ENCODE measurements around the gene TLR7. TPM values are rescaled to one million over a fixed set of nuclear protein-coding genes. Genes with fewer than 3 reads are reported as not detected.

The TLR7 gene
- total RNA-seq, 2 experiments from 2014 or later: 0.07 to 0.13 TPM

DNA sequence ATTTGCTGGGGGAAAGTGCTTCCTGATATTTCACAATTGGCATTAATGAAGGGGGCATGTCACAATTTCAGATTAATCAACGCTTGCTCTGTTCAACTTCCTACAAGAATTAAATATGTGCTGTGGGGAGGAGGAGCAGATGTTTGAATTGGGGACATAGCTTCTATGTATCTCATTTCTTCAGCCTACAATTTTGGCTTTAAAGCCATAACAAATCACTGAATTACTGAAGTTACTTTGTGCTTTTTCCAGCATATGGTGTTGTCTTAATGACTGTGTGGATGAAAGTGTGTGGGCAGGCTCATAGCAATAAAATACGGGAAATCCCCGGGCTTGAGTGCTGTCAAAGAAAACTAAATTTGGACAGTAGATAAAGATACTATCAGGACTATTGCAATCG is 813 bp downstream of the TLR7 start:
- POLR2A ChIA-PET: no interaction called here
- Mint-ChIP-seq H3K36me3 (ENCODE audit: low read depth) (no peaks in the 10 kb centered on the region), H3K9me3 (no peaks in the 10 kb centered on the region), H3K27me3 (no peaks in the 10 kb centered on the region), H3K4me1 (ENCODE audit: low read depth) (peaks cover 8% of the 10 kb centered on the region), H3K27ac (no peak overlapping the region), H3K4me3 (no peak overlapping the region)
- CTCF ChIA-PET: no interaction called here
- ATAC-seq (no peak), DNase-seq (no peak)
- no peak for TF ChIP-seq CTCF (IDR thresholded peaks at IDR 0.05)
- intact Hi-C loops (cut with micrococcal nuclease): no loop called here

GRCh38 chrX:12868747-12869146 is 1.9 kb downstream of the TLR7 start:
- Mint-ChIP-seq H3K4me3 (no peak overlapping the region), H3K27me3 (no peaks in the 10 kb centered on the region), H3K27ac (no peak overlapping the region), H3K4me1 (ENCODE audit: low read depth) (peaks cover 8% of the 10 kb centered on the region), H3K9me3 (no peaks in the 10 kb centered on the region), H3K36me3 (ENCODE audit: low read depth) (no peaks in the 10 kb centered on the region)
- intact Hi-C loops (cut with micrococcal nuclease): no loop called here
- TF ChIP-seq CTCF (IDR thresholded peaks at IDR 0.05): no peak
- CTCF ChIA-PET: interaction anchor here (2.3 kb wide), 1 partner anchor 97 kb away, joined by 5 read pairs; no protein-coding TSS in a partner anchor
- POLR2A ChIA-PET: no interaction called here
- no peak for ATAC-seq
- DNase-seq: no peak

- Mint-ChIP-seq H3K4me3 (no peak overlapping the region), H3K9me3 (no peaks in the 10 kb centered on the region), H3K36me3 (ENCODE audit: low read depth) (no peaks in the 10 kb centered on the region), H3K27me3 (no peaks in the 10 kb centered on the region), H3K4me1 (ENCODE audit: low read depth) (peaks cover 8% of the 10 kb centered on the region), H3K27ac (no peak overlapping the region)
- CTCF ChIA-PET: no interaction called here
- TF ChIP-seq CTCF (IDR thresholded peaks at IDR 0.05): no peak
- intact Hi-C loops (cut with micrococcal nuclease): no loop called here
- POLR2A ChIA-PET: no interaction called here
- ATAC-seq: no peak
- DNase-seq: no peak
Observed at GRCh38 chrX:12871257-12871656, 4.4 kb downstream of the TLR7 start.

DNA sequence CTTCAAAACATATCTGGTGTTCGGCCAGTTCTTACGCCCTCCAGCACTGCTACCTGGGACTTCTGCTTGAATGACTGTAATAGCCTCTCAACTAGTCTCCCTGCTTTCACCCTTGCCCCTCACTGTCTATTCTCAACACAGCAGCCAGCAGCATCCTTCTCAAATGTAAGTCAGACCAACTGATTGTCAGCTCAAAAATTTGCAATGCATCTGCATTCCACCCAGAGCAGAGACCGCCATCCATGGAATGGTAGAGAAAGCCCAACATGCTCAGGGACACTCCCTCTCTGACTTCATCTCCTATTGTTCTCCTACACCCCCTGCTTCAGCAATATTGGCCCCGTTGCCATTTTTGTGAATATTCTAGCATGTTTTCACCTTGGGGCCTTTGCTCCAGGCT is 5.9 kb downstream of the TLR7 start:
- no peak overlapping the region for H3K4me3 Mint-ChIP-seq
- H3K9me3 Mint-ChIP-seq: no peaks in the 10 kb centered on the region
- H3K27ac Mint-ChIP-seq: no peak overlapping the region
- ATAC-seq (no peak), DNase-seq (no peak)
- intact Hi-C loops (cut with micrococcal nuclease): no loop called here
- peaks cover 4% of the 10 kb centered on the region for H3K4me1 Mint-ChIP-seq (ENCODE audit: low read depth)
- no peaks in the 10 kb centered on the region for H3K36me3 Mint-ChIP-seq (ENCODE audit: low read depth)
- TF ChIP-seq CTCF (IDR thresholded peaks at IDR 0.05): no peak
- ChIA-PET CTCF (no interaction called here), POLR2A (no interaction called here)
- no peaks in the 10 kb centered on the region for H3K27me3 Mint-ChIP-seq

GRCh38 chrX:12874581-12874980 is 7.7 kb downstream of the TLR7 start:
- TF ChIP-seq CTCF (IDR thresholded peaks at IDR 0.05): no peak
- ATAC-seq (no peak), DNase-seq (no peak)
- ChIA-PET CTCF (no interaction called here), POLR2A (no interaction called here)
- Mint-ChIP-seq H3K9me3 (no peaks in the 10 kb centered on the region), H3K36me3 (ENCODE audit: low read depth) (no peaks in the 10 kb centered on the region), H3K27me3 (no peaks in the 10 kb centered on the region), H3K27ac (no peak overlapping the region), H3K4me1 (ENCODE audit: low read depth) (no peaks in the 10 kb centered on the region), H3K4me3 (no peak overlapping the region)
- intact Hi-C loops (cut with micrococcal nuclease): no loop called here

Measured in activated CD8-positive, alpha-beta T cell treated with anti-CD3 and anti-CD28 coated beads for 36 hours (primary cell).